ENCODE data around the gene KDM6A. TPM values are rescaled to one million over a fixed set of nuclear protein-coding genes. Genes with fewer than 3 reads are reported as not detected.
"Not testable (repeated sequence)": the region's sequence is repeated elsewhere in the genome, so short reads cannot be mapped to it uniquely, and the experiment has no call there.

KDM6A gene
- total RNA-seq, 1 experiment from 2014 or later: 45.0 TPM

- H3K4me1 Mint-ChIP-seq; ATAC-seq; CTCF ChIA-PET; H3K4me3 Mint-ChIP-seq; DNase-seq (ENCODE audit: low spot score); H3K27ac Mint-ChIP-seq; POLR2A ChIA-PET; H3K27me3 Mint-ChIP-seq (ENCODE audit: low read depth); H3K9me3 Mint-ChIP-seq: not testable (repeated sequence)
- H3K36me3 Mint-ChIP-seq: peaks cover 37% of the 10 kb centered on the region
These were observed 186.9 kb downstream of the KDM6A start for GRCh38 chrX:45059906-45060305.

GRCh38 chrX:45063319-45064095 lies 190.5 kb downstream of the KDM6A start:
- Mint-ChIP-seq H3K4me1 (0 out of 2 replicates have a peak, but pooled peaks cover 4% of the 10 kb centered on the region), H3K27me3 (ENCODE audit: low read depth) (no peaks in the 10 kb centered on the region), H3K9me3 (no peaks in the 10 kb centered on the region), H3K36me3 (peaks cover 46% of the 10 kb centered on the region), H3K4me3 (no peak overlapping the region), H3K27ac (peak overlapping the region; percentile 86; the same call in 1 of the 2 replicates)
- ChIA-PET POLR2A (no interaction called here), CTCF (no interaction called here)
- DNase-seq (ENCODE audit: low spot score) (no peak), ATAC-seq (no peak)
- TF ChIP-seq NR3C1 (CRISPR knock-in tag; conservative IDR thresholded peaks at IDR 0.05; ENCODE audit: low read depth) (no peak), ZSCAN18 (CRISPR knock-in tag; IDR thresholded peaks at IDR 0.05) (no peak), ZBTB43 (CRISPR knock-in tag; IDR thresholded peaks at IDR 0.05) (no peak), OVOL2 (CRISPR knock-in tag; IDR thresholded peaks at IDR 0.05; ENCODE audit: borderline replicate concordance) (no peak), HMGXB4 (CRISPR knock-in tag; IDR thresholded peaks at IDR 0.05) (no peak), JAZF1 (CRISPR knock-in tag; IDR thresholded peaks at IDR 0.05) (no peak), ZNF317 (CRISPR knock-in tag; IDR thresholded peaks at IDR 0.05; ENCODE audit: borderline replicate concordance, low read depth) (no peak), CREB1 (CRISPR knock-in tag; IDR thresholded peaks at IDR 0.05) (no peak), TEAD4 (CRISPR knock-in tag; IDR thresholded peaks at IDR 0.05) (no peak), ZNF396 (CRISPR knock-in tag; IDR thresholded peaks at IDR 0.05; ENCODE audit: borderline replicate concordance) (no peak), MYBL2 (CRISPR knock-in tag; IDR thresholded peaks at IDR 0.05) (no peak), SP1 (CRISPR knock-in tag; conservative IDR thresholded peaks at IDR 0.05) (no peak), TP53 (CRISPR knock-in tag; IDR thresholded peaks at IDR 0.05) (no peak), RORB (CRISPR knock-in tag; IDR thresholded peaks at IDR 0.05) (no peak), CBFB (CRISPR knock-in tag; IDR thresholded peaks at IDR 0.05; ENCODE audit: low read depth) (no peak)

- no peak overlapping the region for H3K4me3 Mint-ChIP-seq
- no peaks in the 10 kb centered on the region for H3K9me3 Mint-ChIP-seq
- no peak for DNase-seq (ENCODE audit: low spot score)
- H3K36me3 Mint-ChIP-seq: peaks cover 41% of the 10 kb centered on the region
- POLR2A ChIA-PET: no interaction called here
- 0 out of 2 replicates have a peak, but pooled peaks cover 4% of the 10 kb centered on the region for H3K4me1 Mint-ChIP-seq
- CTCF ChIA-PET: no interaction called here
- H3K27ac Mint-ChIP-seq: no peak overlapping the region
- ATAC-seq: no peak
- no peaks in the 10 kb centered on the region for H3K27me3 Mint-ChIP-seq (ENCODE audit: low read depth)
- no peak for TF ChIP-seq JAZF1 (CRISPR knock-in tag; IDR thresholded peaks at IDR 0.05)
- no peak for TF ChIP-seq TEAD1 (CRISPR knock-in tag; IDR thresholded peaks at IDR 0.05)
- TF ChIP-seq E2F4 (CRISPR knock-in tag; IDR thresholded peaks at IDR 0.05; ENCODE audit: borderline replicate concordance, low read depth): no peak
- TF ChIP-seq ZNF219 (CRISPR knock-in tag; IDR thresholded peaks at IDR 0.05; ENCODE audit: borderline replicate concordance): no peak
- no peak for TF ChIP-seq IRF2 (CRISPR knock-in tag; IDR thresholded peaks at IDR 0.05; ENCODE audit: borderline replicate concordance, low read depth)
- TF ChIP-seq CTCF (IDR thresholded peaks at IDR 0.05): no peak
- no peak for TF ChIP-seq GTF2I (CRISPR knock-in tag; conservative IDR thresholded peaks at IDR 0.05)
- no peak for TF ChIP-seq USF2 (CRISPR knock-in tag; IDR thresholded peaks at IDR 0.05)
- TF ChIP-seq ATF2 (CRISPR knock-in tag; IDR thresholded peaks at IDR 0.05; ENCODE audit: borderline replicate concordance, low read depth): no peak
These were observed 195.6 kb downstream of the KDM6A start for GRCh38 chrX:45068569-45068968.

Measured in WTC11 (cell line).